ENCODE data around the gene HDX. TPM values are rescaled to one million over a fixed set of nuclear protein-coding genes. Genes with fewer than 3 reads are reported as not detected.

HDX gene
- total and polyA plus RNA-seq, 2 experiments from 2014 or later: 15.3 to 16.3 TPM

- Histone ChIP-seq H3K79me2 (replicated peaks; ENCODE audit: insufficient read depth) (no peaks in the 10 kb centered on the region), H3K4me1 (ENCODE audit: insufficient read depth) (no peaks in the 10 kb centered on the region), H3F3A (replicated peaks; ENCODE audit: low read depth) (no peaks in the 10 kb centered on the region), H4K20me1 (replicated peaks; ENCODE audit: insufficient read depth) (no peaks in the 10 kb centered on the region), H3K27ac (ENCODE audit: low read depth) (no peak overlapping the region), H3K4me3 (no peak overlapping the region), H3K36me3 (ENCODE audit: insufficient read depth) (no peaks in the 10 kb centered on the region), H2AFZ (no peak overlapping the region), H3K4me2 (no peak overlapping the region), H3K27me3 (ENCODE audit: insufficient read depth) (no peaks in the 10 kb centered on the region), H3K9me2 (ENCODE audit: insufficient read depth) (no peaks in the 10 kb centered on the region)
- no peak for ATAC-seq
- no peaks in the 10 kb centered on the region for H3K27me3 Mint-ChIP-seq (ENCODE audit: insufficient read depth, low read depth, poor library complexity)
- no peaks in the 10 kb centered on the region for H3K4me1 Mint-ChIP-seq
- no peak for TF ChIP-seq ETS1 (IDR thresholded peaks at IDR 0.05)
- TF ChIP-seq EZH2phosphoT487 (IDR thresholded peaks at IDR 0.05; ENCODE audit: unreplicated experiment): no peak
- TF ChIP-seq CREB1 (CRISPR knock-in tag; IDR thresholded peaks at IDR 0.05; ENCODE audit: low read depth): no peak
- TF ChIP-seq STAT1 (IDR thresholded peaks at IDR 0.05; ENCODE audit: unreplicated experiment): no peak
- no peak for TF ChIP-seq NANOG (IDR thresholded peaks at IDR 0.05; ENCODE audit: borderline replicate concordance)
- no peak for TF ChIP-seq POLR2AphosphoS5 (IDR thresholded peaks at IDR 0.05; ENCODE audit: low read depth)
- TF ChIP-seq CTCF (conservative IDR thresholded peaks at IDR 0.05; ENCODE audit: low read depth in 2 of 2): no peak
- TF ChIP-seq ZNF462 (CRISPR knock-in tag; IDR thresholded peaks at IDR 0.05): no peak
- no peak for TF ChIP-seq REST (IDR thresholded peaks at IDR 0.05; ENCODE audit: unreplicated experiment)
- no peak for TF ChIP-seq JUNB (IDR thresholded peaks at IDR 0.05; ENCODE audit: unreplicated experiment)
- no peak for TF ChIP-seq ZNF114 (CRISPR knock-in tag; IDR thresholded peaks at IDR 0.05)
- no peak for TF ChIP-seq ZNF331 (CRISPR knock-in tag; IDR thresholded peaks at IDR 0.05; ENCODE audit: low read depth)
- no peak for TF ChIP-seq EZH2 (IDR thresholded peaks at IDR 0.05; ENCODE audit: low read depth, unreplicated experiment)
- H3K36me3 Mint-ChIP-seq (ENCODE audit: low read depth): peaks cover 33% of the 10 kb centered on the region
- no peak for DNase-seq (ENCODE audit: low spot score)
- no peak overlapping the region for H3K4me3 Mint-ChIP-seq
- H3K9me3 Mint-ChIP-seq: peaks cover 22% of the 10 kb centered on the region
- H3K27ac Mint-ChIP-seq: no peak overlapping the region
Observed at GRCh38 chrX:84441143-84441542, 61.1 kb downstream of the HDX start.
